ENCODE results near the gene DIP2C. TPM values are rescaled to one million over a fixed set of nuclear protein-coding genes. Genes with fewer than 3 reads are reported as not detected.
"Not testable (repeated sequence)": the region's sequence is repeated elsewhere in the genome, so short reads cannot be mapped to it uniquely, and the experiment has no call there.

The DIP2C gene
- total RNA-seq, 1 experiment from 2014 or later, result 11.4 TPM

DNA sequence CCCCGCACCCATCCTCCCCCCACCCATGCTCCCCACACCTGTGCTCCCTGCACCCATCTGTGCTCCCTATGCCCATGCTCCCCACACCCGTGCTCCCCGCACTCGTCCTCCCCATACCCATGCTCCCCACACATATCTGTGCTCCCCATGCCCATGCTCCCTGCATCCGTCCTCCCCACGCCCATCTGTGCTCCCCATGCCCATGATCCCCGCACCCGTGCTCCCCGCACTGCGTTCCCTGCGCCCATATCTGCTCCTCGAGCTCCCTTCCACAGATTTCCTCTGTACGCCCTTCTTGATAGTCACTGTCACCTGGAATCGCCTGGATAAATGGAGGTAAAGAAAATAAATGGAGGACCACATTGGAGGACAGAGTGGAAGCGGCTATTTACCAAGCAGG is 9.9 kb downstream of the DIP2C start:
- no peak for DNase-seq
- Histone ChIP-seq H3K4me1 (no peaks in the 10 kb centered on the region), H3K4me3 (ENCODE audit: low read depth, low read length) (no peak overlapping the region), H3K27me3 (replicated peaks; ENCODE audit: control insufficient read depth, insufficient read depth, low read length) (no peaks in the 10 kb centered on the region), H3K9me3 (no peaks in the 10 kb centered on the region), H3K36me3 (ENCODE audit: control insufficient read depth, insufficient read depth, low read length) (no peaks in the 10 kb centered on the region)
- no peaks in the 10 kb centered on the region for H3K4me1 Mint-ChIP-seq (ENCODE audit: low read depth, unreplicated experiment)
- intact Hi-C loops (cut with micrococcal nuclease; ENCODE audit: unreplicated experiment), result no loop called here
- no peak overlapping the region for H3K27ac Mint-ChIP-seq (ENCODE audit: unreplicated experiment)
- BruUV-seq (replicated peaks), result no TSS peak
- no peaks in the 10 kb centered on the region for H3K9me3 Mint-ChIP-seq (ENCODE audit: unreplicated experiment)
- no peak overlapping the region for H3K4me3 Mint-ChIP-seq (ENCODE audit: unreplicated experiment)
- no peaks in the 10 kb centered on the region for H3K27me3 Mint-ChIP-seq (ENCODE audit: insufficient read depth, unreplicated experiment)
- ChIA-PET POLR2A (no interaction called here), CTCF (no interaction called here)
- no peak for TF ChIP-seq CTCF (IDR thresholded peaks at IDR 0.05; ENCODE audit: insufficient read depth in 1 of 2, low read depth in 1 of 2, low read length in 1 of 2, severe bottlenecking in 1 of 2, unreplicated experiment in 1 of 2)
- no peaks in the 10 kb centered on the region for H3K36me3 Mint-ChIP-seq (ENCODE audit: insufficient read depth, unreplicated experiment)

GRCh38 chr10:678662-679005 is 10.8 kb downstream of the DIP2C start:
- H3K27me3 Mint-ChIP-seq (ENCODE audit: insufficient read depth, unreplicated experiment); POLR2A ChIA-PET; H3K27me3 ChIP-seq (replicated peaks; ENCODE audit: control insufficient read depth, insufficient read depth, low read length); H3K9me3 Mint-ChIP-seq (ENCODE audit: unreplicated experiment); H3K4me1 Mint-ChIP-seq (ENCODE audit: low read depth, unreplicated experiment); H3K4me3 Mint-ChIP-seq (ENCODE audit: unreplicated experiment); H3K27ac Mint-ChIP-seq (ENCODE audit: unreplicated experiment); DNase-seq; H3K9me3 ChIP-seq; BruUV-seq (replicated peaks); intact Hi-C loops (cut with micrococcal nuclease; ENCODE audit: unreplicated experiment); CTCF ChIA-PET; H3K4me1 ChIP-seq; H3K4me3 ChIP-seq (ENCODE audit: low read depth, low read length); H3K36me3 ChIP-seq (ENCODE audit: control insufficient read depth, insufficient read depth, low read length); H3K36me3 Mint-ChIP-seq (ENCODE audit: insufficient read depth, unreplicated experiment): not testable (repeated sequence)

DNA sequence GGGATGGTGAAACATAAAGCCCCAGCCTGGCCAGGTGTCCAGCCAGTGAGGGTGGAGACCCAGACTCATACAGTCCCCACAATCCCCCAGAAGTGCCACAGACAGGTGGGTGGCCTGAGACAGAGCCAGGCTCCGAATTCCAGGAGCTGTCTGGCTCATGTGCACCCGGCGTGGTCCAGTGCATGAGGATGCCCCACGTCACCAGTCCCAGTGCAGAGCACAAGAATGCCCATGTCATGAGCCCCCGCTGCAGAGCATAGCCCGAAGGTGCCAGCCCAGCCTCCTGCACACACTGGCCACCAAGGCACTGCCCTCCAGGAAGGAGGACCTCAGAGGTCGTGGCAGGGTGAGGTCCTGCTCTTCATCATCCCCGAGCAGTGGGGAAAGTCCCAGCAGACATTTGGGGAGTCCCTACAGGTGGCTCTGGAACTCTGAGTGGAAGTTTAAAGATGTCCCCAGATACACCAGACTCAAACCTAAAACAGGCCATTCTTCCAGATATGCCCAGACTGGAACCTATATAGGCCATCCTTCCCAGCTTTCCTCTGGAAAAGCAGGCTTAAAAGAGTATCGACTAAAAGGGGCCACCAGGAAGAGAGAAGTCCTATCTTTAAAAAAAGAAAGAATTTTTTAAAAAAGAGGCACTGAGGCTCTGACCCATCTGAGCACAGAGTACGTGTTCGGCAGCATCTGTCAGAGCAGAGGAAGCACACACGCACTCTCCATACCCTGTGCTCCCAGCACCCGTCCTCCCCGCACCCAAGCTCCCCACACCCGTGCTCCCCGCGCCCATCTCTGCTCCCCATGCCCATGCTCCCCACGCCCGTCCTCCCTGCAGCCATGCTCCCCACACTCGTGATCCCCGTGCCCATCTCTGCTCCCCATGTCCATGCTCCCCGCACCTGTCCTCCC is 11.5 kb downstream of the DIP2C start:
- POLR2A ChIA-PET, result no interaction called here
- BruUV-seq (replicated peaks), result no TSS peak
- H3K36me3 ChIP-seq (ENCODE audit: control insufficient read depth, insufficient read depth, low read length), result no peaks in the 10 kb centered on the region
- Mint-ChIP-seq H3K36me3 (ENCODE audit: insufficient read depth, unreplicated experiment) (no peaks in the 10 kb centered on the region), H3K4me3 (ENCODE audit: unreplicated experiment) (no peak overlapping the region), H3K27ac (ENCODE audit: unreplicated experiment) (no peak overlapping the region), H3K9me3 (ENCODE audit: unreplicated experiment) (no peaks in the 10 kb centered on the region), H3K27me3 (ENCODE audit: insufficient read depth, unreplicated experiment) (no peaks in the 10 kb centered on the region), H3K4me1 (ENCODE audit: low read depth, unreplicated experiment) (no peaks in the 10 kb centered on the region)
- intact Hi-C loops (cut with micrococcal nuclease; ENCODE audit: unreplicated experiment), result no loop called here
- TF ChIP-seq CTCF (IDR thresholded peaks at IDR 0.05; ENCODE audit: insufficient read depth in 1 of 2, low read depth in 1 of 2, low read length in 1 of 2, severe bottlenecking in 1 of 2, unreplicated experiment in 1 of 2), result no peak
- CTCF ChIA-PET, result no interaction called here
- H3K4me1 ChIP-seq, result no peaks in the 10 kb centered on the region
- no peaks in the 10 kb centered on the region for H3K9me3 ChIP-seq
- DNase-seq, result no peak
- H3K27me3 ChIP-seq (replicated peaks; ENCODE audit: control insufficient read depth, insufficient read depth, low read length), result no peaks in the 10 kb centered on the region
- no peak overlapping the region for H3K4me3 ChIP-seq (ENCODE audit: low read depth, low read length)
